ENCODE results near the gene ITGAV.

GRCh38 chr2:186716899-186717298, 127.0 kb downstream of the ITGAV start:
- no peak for TF ChIP-seq CTCF (IDR thresholded peaks at IDR 0.05)
- no peak for TF ChIP-seq POLR2AphosphoS5 (IDR thresholded peaks at IDR 0.05)
- TF ChIP-seq EP300 (IDR thresholded peaks at IDR 0.05) = no peak
- no peak for TF ChIP-seq POLR2A (IDR thresholded peaks at IDR 0.05; ENCODE audit: low read depth)

All from esophagus muscularis mucosa (tissue), 4 donors.